A673 (cell line): ENCODE results near the gene GM2A.

Source experiments
- CTCF ChIP-seq: fragments of 300-800, 200-600 bp; sonication (generic); conservative IDR thresholded peaks from 2 replicates; pipeline ENCODE4 v1.5.1; 2017; ENCODE audit warnings: low read depth, mild to moderate bottlenecking, antibody characterized with exemption, low read length, moderate library complexity, mixed read lengths
- EZH2 ChIP-seq: fragments of 200-600 bp; sonication (generic); IDR thresholded peaks from 2 replicates; pipeline ENCODE4 v1.6.1; 2017; ENCODE audit warnings: borderline replicate concordance, low read depth, mild to moderate bottlenecking, mixed read lengths, antibody characterized with exemption, low read length; ENCODE audit not compliant: poor library complexity, severe bottlenecking

GRCh38 chr5:151214614-151215545 is 38.1 kb upstream of the GM2A start:
- TF ChIP-seq CTCF, result no peak
- no peak for TF ChIP-seq EZH2
